GM12872 (cell line): ENCODE data around the gene EPO.

ENCODE experiments used
- CTCF ChIP-seq: IDR thresholded peaks from 3 replicates; pipeline ENCODE4 v1.5.1; 2011; ENCODE audit warnings: low read depth, mild to moderate bottlenecking, low read length, moderate library complexity; ENCODE audit not compliant: insufficient read depth

The EPO gene

GRCh38 chr7:100720279-100720670, at the start of gene EPO:
Gene EPO, plus strand, starts transcription at chr7:100720468. Its CDS starts 513 bp downstream, at chr7:100720981.
- no peak for TF ChIP-seq CTCF

- TF ChIP-seq CTCF: no peak
Measured at GRCh38 chr7:100671353-100672327, 48.6 kb upstream of the EPO start.

- TF ChIP-seq CTCF: no peak
Measured at GRCh38 chr7:100673302-100673941, 46.8 kb upstream of the EPO start, which contains the start of gene GNB2. Gene GNB2, plus strand, starts transcription at chr7:100673740. Its CDS starts 2,526 bp downstream, at chr7:100676266.

- TF ChIP-seq CTCF: no peak
Measured at GRCh38 chr7:100673942-100674410, 46.3 kb upstream of the EPO start.

- no peak for TF ChIP-seq CTCF
Measured at GRCh38 chr7:100674411-100675104, 45.7 kb upstream of the EPO start.

GRCh38 chr7:100675105-100675451, 45.2 kb upstream of the EPO start:
- no peak for TF ChIP-seq CTCF
